A172 (cell line): ENCODE measurements around the gene ASAP3. TPM values are rescaled to one million over a fixed set of nuclear protein-coding genes. Genes with fewer than 3 reads are reported as not detected.
"Not testable (repeated sequence)": the region's sequence is repeated elsewhere in the genome, so short reads cannot be mapped to it uniquely, and the experiment has no call there.

ENCODE experiments used
- DNase-seq: peaks from one replicate; pipeline ENCODE4 v3.0.0-alpha.2; 2015; ENCODE audit warnings: low spot score
- total RNA-seq: library from RNA; depleted of rRNA; stranded (reverse); fragments of >200 nt; shearing (Covaris generic); gene quantifications from 2 replicates; pipeline ENCODE4 v1.2.3, GENCODE V29; 2014

The ASAP3 gene
- total RNA-seq, 1 experiment from 2014 or later, result 19.7 TPM

DNA sequence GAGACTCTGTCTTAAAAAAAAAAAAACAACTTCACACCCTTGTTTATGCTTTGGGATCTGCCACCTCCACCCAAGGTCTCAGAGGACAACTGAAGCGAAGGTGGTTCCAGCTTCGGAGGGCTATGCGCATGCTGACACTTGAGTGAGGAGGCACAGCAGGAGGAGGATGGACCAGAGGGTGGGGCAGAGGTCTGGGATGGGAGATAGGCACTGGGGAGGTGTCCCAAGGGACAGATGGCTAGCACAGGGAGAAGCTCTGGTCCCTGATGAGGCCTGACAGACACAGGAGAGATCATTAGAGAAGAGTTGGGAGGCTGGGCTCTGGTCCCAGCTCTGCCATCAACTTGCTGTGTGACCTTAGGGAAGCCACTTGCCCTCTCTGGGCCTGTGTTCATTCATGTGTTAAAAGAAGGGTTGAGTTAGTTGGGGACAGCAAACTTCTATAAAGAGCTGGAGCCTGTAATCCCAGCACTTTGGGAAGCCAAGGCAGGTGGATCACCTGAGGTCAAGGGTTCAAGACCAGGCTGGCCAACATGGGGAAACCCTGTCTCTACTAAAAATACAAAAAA lies 30.2 kb upstream of the ASAP3 start:
- no peak for DNase-seq

GRCh38 chr1:23509896-23510295 lies 25.9 kb upstream of the ASAP3 start:
- DNase-seq, result no peak

DNA sequence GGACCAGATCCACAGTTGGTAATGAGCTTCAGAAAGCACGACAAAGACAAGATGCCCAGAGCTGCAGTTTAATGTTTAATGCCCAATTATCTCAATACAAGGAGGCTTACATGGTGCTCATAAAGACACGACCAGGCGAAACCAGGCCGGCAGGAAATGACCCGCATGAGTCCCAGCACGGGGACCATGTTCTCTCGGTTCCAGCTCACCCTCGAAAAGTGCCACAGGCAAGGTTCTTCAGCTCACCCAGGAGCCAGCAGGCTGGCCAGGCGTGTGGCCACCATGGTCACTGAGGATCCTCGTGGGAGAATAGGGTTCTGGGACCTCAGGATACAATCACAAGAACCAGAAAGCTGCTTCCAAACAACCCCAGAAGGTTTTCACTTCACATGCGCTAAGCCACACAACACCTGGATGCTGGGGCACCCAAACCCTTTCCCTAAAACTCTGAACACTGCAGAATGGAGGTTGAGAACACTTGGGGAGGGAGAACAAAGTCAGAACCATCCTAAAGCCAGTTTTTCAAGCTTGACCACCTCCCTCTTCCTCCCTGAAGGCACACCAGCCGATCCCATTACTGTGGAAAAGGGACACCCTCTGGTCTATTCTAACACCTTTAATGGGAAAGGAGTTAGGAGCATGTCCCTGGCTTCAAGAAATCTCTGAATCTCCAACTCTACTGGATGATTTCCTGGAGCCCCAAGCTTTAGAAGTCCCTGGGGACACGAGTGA lies 22.6 kb upstream of the ASAP3 start:
- DNase-seq, result no peak

GRCh38 chr1:23505851-23506250 lies 21.9 kb upstream of the ASAP3 start:
- DNase-seq, result no peak

- DNase-seq, result not testable (repeated sequence)
Observed at GRCh38 chr1:23504156-23504555, 20.2 kb upstream of the ASAP3 start.

DNA sequence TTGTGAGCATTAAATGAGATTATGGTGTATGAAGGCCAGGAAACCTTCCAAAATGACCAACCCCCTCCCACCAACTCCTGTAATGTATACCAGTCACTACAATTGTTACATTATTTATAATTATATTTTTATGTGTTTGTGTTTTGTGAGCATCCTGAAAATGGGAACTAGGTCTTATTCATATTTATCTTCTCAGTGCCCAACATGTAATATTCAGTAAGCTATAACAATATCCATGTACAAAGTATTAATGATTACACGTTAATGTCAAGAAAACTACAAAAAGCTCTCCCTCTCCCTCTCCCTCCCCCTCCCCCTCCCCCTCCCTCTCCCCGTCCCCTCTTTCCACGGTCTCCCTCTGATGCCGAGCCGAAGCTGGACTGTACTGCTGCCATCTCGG lies 19.0 kb upstream of the ASAP3 start:
- no peak for DNase-seq

DNA sequence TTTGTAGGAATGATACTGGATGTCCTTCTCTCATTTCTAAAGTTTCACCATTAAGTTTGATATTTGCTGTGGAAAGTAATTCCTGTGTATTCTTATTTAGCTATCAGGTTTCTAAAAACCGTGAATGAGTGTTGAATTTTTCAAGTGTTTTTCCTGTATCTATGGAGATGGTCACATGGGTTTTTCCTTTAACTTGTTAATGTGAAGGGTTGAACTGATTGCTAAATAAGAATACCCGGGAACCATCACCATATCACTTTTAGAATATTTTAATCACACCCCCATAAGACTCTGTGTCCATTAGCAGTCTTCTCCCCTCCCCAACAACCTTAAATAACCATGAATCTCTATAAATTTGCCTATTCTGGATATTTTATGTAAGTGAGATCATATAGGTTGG lies 16.5 kb upstream of the ASAP3 start:
- no peak for DNase-seq

DNA sequence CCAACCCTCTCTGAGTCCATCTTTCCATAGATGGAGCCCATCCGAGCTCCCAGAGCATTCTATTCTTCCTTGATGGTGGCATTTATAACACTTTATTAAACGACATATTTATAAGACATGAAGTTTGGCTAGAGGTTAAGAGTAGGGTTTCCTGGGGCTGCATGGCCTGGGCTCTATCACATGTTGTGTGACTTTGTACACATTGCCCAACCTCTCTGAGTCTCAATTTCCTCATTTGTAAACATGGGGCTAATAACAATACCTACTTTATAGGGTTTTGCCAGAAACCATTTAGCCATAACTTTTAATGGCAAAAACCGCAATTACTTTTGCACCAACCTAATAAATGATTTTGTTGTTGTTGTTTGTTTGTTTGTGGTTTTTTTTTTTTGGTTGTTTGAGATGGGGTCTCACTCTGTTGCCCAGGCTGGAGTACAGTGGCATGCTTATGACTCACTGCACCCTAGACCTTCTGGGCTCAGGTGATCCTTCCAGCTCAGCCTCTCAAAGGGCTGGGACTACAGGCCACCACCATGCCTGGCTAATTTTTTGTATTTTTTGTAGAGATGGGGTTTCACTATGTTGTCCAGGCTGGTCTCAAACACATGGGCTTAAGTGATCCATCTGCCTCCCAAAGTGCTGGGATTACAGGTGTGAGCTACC lies 13.9 kb upstream of the ASAP3 start:
- no peak for DNase-seq

DNA sequence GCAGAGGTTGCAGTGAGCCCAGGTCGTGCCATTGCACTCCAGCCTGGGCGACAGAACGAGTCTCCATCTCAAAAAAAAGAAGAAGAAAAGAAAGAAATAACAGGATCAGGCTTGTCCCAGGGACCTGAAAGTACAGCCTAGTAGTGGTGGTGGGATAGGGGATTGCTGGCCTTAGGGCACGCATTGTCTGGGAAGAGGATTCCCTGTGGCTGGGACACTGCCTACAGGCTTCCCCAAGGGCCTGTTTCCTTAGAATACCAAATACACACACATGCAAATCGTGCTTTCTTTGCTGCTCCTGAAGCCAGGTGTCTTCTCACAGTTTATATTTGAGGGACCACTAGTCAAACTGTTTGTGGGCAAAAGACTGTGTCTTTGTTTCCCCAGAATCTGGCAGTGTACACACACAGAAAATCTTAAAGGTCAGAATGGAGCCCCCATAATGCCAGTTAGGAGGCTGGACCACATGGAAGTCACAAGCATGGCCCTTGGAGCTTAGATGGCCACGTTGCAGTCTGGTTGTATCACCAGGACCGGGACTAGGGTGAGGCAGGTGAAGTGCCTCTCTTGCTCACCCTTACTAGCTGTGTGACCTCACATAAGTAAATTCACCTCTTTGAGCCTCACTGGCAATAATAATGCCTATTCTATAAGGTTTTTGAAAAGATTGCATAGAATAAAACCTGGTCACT lies 12.7 kb upstream of the ASAP3 start:
- DNase-seq, result no peak

GRCh38 chr1:23494836-23495235 lies 10.9 kb upstream of the ASAP3 start:
- DNase-seq, result not testable (repeated sequence)

GRCh38 chr1:23492776-23493175 lies 8.8 kb upstream of the ASAP3 start:
- not testable (repeated sequence) for DNase-seq

GRCh38 chr1:23492132-23492720 lies 8.2 kb upstream of the ASAP3 start:
- DNase-seq, result no peak

- DNase-seq, result no peak
Observed at GRCh38 chr1:23489842-23490241, 5.9 kb upstream of the ASAP3 start.

DNA sequence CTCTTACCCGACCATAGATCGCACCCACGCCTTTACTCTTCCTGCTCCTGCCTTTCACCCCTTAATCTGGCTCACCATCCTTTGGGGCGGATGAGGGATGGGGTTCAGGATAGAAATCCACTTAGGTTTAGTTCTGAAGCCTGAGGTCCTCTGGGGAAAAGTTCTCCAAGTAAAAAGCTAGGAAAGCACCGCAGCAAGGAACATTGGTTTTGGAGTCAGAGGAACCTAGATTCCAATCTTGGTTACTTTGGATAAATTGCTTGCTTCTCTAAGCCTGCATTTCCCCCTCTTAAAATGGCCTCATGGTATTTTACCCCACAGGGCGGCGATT lies 988 bp upstream of the ASAP3 start:
- no peak for DNase-seq

GRCh38 chr1:23484253-23485001 lies 448 bp upstream of the ASAP3 start:
- peak; percentile 77 for DNase-seq

DNA sequence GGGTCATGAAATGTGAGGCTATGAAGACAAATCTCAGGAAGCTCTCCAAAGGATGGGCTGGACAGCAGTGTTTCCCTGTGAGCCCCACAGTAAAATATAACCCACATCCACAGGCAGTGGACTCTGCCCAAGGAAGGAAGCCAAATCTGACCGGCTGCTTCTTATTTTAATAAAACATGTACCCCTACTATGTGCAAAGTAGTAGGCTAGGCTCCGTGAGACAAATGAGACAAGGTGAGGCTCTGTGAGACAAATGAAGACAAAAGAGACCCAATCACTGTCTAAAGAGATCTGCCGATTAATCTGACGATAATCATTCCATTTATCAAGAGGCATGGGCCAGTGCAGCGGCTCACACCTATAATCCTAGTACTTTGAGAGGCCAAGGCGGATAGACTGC lies 2.1 kb downstream of the ASAP3 start:
- no peak for DNase-seq

DNA sequence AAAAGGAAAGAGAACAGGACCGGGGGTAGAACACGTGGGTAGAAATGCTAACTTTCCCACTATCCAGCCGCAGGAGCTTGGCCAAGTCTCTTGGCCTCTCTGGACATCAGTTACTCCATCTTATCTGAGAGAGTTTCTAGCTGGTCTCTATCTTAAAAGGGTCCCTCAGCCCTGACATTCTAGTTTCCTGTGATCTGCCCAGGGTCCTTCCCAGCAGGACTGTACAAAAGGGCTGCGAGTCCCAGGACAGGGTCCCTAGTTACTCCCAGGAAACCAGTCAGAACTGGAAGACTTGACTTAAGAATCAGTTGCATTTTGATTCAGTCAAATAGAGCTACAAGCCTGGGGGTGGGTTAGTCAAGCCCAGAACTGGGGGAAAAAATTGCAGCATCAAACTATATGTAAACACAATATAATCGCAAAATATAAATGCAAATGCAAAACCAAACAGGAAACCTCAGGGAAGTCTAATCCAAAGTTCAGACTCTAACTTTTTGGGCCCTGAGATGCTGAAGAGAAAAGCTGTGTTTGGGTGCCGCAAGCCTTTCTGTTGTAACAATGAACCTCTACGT lies 2.9 kb downstream of the ASAP3 start:
- no peak for DNase-seq

DNA sequence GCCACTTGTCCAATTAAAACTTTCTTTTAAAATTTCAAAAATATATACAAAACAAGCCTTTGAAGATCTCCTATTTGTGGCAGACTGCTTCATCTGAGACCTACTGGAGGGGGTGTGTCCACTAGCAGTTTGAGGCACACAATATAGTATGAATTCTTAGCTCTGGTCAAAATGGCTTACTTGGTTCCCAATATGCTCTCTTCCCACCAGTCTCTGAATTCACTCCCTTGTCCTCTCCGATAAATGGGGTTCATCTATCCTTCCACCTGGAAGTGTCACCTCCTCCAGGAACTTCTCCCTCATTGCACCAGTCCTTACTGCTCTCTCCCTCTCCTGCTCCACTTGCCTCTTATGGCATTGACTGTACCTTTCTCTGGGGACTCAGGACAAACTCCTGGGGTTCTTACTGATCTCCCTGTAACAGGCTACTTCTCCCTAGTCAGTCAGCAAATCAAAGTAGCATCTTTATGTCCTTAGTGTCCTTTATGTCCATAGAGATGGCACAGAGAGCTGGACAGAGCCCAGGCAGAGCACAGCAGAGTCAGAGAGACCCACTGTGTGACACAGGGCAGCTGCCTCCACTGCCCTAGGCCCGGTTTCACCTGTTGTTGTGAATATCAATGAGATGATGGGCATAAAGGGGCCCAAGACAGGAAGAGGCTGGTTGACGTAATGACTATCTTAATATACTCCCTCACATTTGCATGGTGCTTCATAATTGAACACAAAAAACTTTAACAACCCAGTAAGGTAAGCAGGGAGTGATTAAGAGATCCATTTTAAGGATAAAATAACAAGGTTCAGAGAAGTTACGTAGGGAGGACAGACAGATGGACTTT lies 3.6 kb downstream of the ASAP3 start:
- no peak for DNase-seq

DNA sequence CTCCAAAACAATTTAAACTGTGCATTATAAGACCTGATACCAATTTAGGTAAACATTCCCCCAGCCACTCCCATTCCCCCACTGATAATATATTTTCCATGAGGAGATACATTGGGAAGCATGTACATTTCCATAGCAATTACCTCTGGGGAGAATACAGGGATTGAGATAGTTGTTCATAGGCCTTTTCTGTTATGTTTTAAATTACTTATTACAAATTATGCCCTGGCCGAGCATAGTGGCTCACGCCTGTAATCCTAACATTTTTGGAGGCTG lies 4.4 kb downstream of the ASAP3 start:
- no peak for DNase-seq

GRCh38 chr1:23478896-23479665 lies 4.9 kb downstream of the ASAP3 start:
- DNase-seq, result peak; percentile 69
